IMR-90 (cell line): ENCODE results near the gene SLC6A17. TPM values are rescaled to one million over a fixed set of nuclear protein-coding genes. Genes with fewer than 3 reads are reported as not detected.

Experiments used
- ATAC-seq: fragments of 200-7000 bp; cut with Tn5 transposase; 2 replicates; pipeline ENCODE4 v1.9.1; 2020; ENCODE audit warnings: low read depth, mild to moderate bottlenecking, moderate library complexity
- BruUV-seq: library from RNA; stranded (reverse); fragments of 400-500 nt; replicated peaks from 2 replicates; lab custom pipeline; 2021; lab: Mats Ljungman, UMichigan
- CTCF ChIA-PET: fragments of 300-600 bp; formaldehyde crosslinking; extraction: SDS; loops from one replicate; lab custom pipeline; 2021; ENCODE audit warnings: antibody characterized with exemption; lab: Yijun Ruan, JAX
- POLR2A ChIA-PET: fragments of 300-600 bp; sonication (Branson Sonifier 250); formaldehyde crosslinking; loops from one replicate; lab custom pipeline; 2022; ENCODE audit warnings: antibody characterized with exemption; ENCODE audit not compliant: unreplicated experiment; lab: Charles Lee
- DNase-seq: peaks from one replicate; pipeline ENCODE4 v3.0.0; 2013
- H2AFZ ChIP-seq: replicated peaks from 2 replicates; pipeline ENCODE3; 2013; ENCODE audit warnings: low read length, mild to moderate bottlenecking; ENCODE audit not compliant: poor library complexity
- H2AK5ac ChIP-seq: 2 replicates; pipeline ENCODE4 v1.6.1; 2013; ENCODE audit warnings: low read depth, low read length, inconsistent platforms
- H2AK9ac ChIP-seq: replicated peaks from 2 replicates; pipeline ENCODE3; 2013; ENCODE audit warnings: mild to moderate bottlenecking, low read depth, low read length, moderate library complexity; ENCODE audit not compliant: poor library complexity
- H2BK120ac ChIP-seq: 2 replicates; pipeline ENCODE4 v1.6.1; 2013; ENCODE audit warnings: low read depth, low read length, inconsistent platforms
- H2BK15ac ChIP-seq: 3 replicates; pipeline ENCODE4 v1.6.1; 2013; ENCODE audit warnings: low read depth, low read length, inconsistent platforms
- H2BK20ac ChIP-seq: 2 replicates; pipeline ENCODE4 v1.6.1; 2013; ENCODE audit warnings: low read depth, mild to moderate bottlenecking, inconsistent platforms, low read length, moderate library complexity
- H2BK5ac ChIP-seq: 2 replicates; pipeline ENCODE4 v1.6.1; 2013; ENCODE audit warnings: mild to moderate bottlenecking, low read depth, low read length, inconsistent platforms; ENCODE audit not compliant: poor library complexity, severe bottlenecking
- H3K14ac ChIP-seq: replicated peaks from 2 replicates; pipeline ENCODE4 v1.6.1; 2013; ENCODE audit warnings: low read depth, low read length, inconsistent platforms
- H3K18ac ChIP-seq: 2 replicates; pipeline ENCODE4 v1.6.1; 2013; ENCODE audit warnings: low read depth, low read length, control low read depth
- H3K23ac ChIP-seq: 2 replicates; pipeline ENCODE4 v1.6.1; 2013; ENCODE audit warnings: low read depth, low read length, inconsistent platforms
- H3K27ac ChIP-seq: 2 replicates; pipeline ENCODE4 v1.5.1; 2013; ENCODE audit warnings: mild to moderate bottlenecking, control low read depth, low read length; ENCODE audit not compliant: insufficient read depth
- H3K27me3 ChIP-seq: 2 replicates; pipeline ENCODE4 v1.6.1; 2013; ENCODE audit warnings: low read length; ENCODE audit not compliant: control insufficient read depth, insufficient read depth
- H3K36me3 ChIP-seq: 2 replicates; pipeline ENCODE4 v1.6.1; 2013; ENCODE audit warnings: low read length, mixed read lengths; ENCODE audit not compliant: control insufficient read depth, insufficient read depth
- H3K4ac ChIP-seq: 2 replicates; pipeline ENCODE4 v1.6.1; 2013; ENCODE audit warnings: low read depth, low read length, inconsistent platforms
- H3K4me1 ChIP-seq: 2 replicates; pipeline ENCODE4 v1.6.1; 2013; ENCODE audit warnings: low read length, mixed read lengths; ENCODE audit not compliant: control insufficient read depth, insufficient read depth
- H3K4me2 ChIP-seq: 2 replicates; pipeline ENCODE4 v1.6.1; 2013; ENCODE audit warnings: low read depth, mild to moderate bottlenecking, control low read depth, low read length, moderate library complexity
- H3K4me3 ChIP-seq: 2 replicates; pipeline ENCODE4 v1.5.1; 2013; ENCODE audit warnings: low read depth, mild to moderate bottlenecking, control low read depth, low read length, moderate library complexity; ENCODE audit not compliant: insufficient read depth
- H3K56ac ChIP-seq: 2 replicates; pipeline ENCODE4 v1.6.1; 2013; ENCODE audit warnings: low read length, inconsistent platforms; ENCODE audit not compliant: insufficient read depth; ENCODE audit errors: extremely low read depth
- H3K79me1 ChIP-seq, 2 experiments: 2 replicates each; pipeline ENCODE4 v1.6.1; 2013; ENCODE audit warnings: low read length in 2 of 2, inconsistent platforms in 1 of 2, low read depth in 1 of 2
- H3K9ac ChIP-seq: 2 replicates; pipeline ENCODE4 v1.6.1; 2013; ENCODE audit warnings: low read depth, low read length, control low read depth
- H3K9me1 ChIP-seq: 2 replicates; pipeline ENCODE4 v1.6.1; 2013; ENCODE audit warnings: low read length, inconsistent platforms; ENCODE audit not compliant: insufficient read depth
- H3K9me3 ChIP-seq: 2 replicates; pipeline ENCODE4 v1.6.1; 2013; ENCODE audit warnings: low read length; ENCODE audit not compliant: control insufficient read depth, insufficient read depth
- H4K20me1 ChIP-seq: 2 replicates; pipeline ENCODE4 v1.6.1; 2013; ENCODE audit warnings: low read length, inconsistent platforms; ENCODE audit not compliant: insufficient read depth
- H4K5ac ChIP-seq: 2 replicates; pipeline ENCODE4 v1.6.1; 2013; ENCODE audit warnings: mild to moderate bottlenecking, low read depth, low read length, control low read depth
- H4K8ac ChIP-seq, 2 experiments: 2 replicates each; pipeline ENCODE4 v1.6.1; 2013; ENCODE audit warnings: low read depth in 2 of 2, low read length in 2 of 2, control low read depth in 1 of 2, inconsistent platforms in 1 of 2
- H4K91ac ChIP-seq: 2 replicates; pipeline ENCODE4 v1.6.1; 2013; ENCODE audit warnings: low read depth, low read length, inconsistent platforms; ENCODE audit not compliant: insufficient read depth
- CEBPB ChIP-seq: IDR thresholded peaks from 2 replicates; pipeline ENCODE4 v1.6.1; 2012; ENCODE audit warnings: low read depth, low read length, improper control_type of control experiment
- CHD1 ChIP-seq: IDR thresholded peaks from 2 replicates; pipeline ENCODE4 v1.6.1; 2012; ENCODE audit warnings: low read depth, low read length, improper control_type of control experiment
- MAFK ChIP-seq: IDR thresholded peaks from 2 replicates; pipeline ENCODE4 v1.6.1; 2012; ENCODE audit warnings: low read depth, low read length, improper control_type of control experiment
- RAD21 ChIP-seq: IDR thresholded peaks from 2 replicates; pipeline ENCODE4 v1.6.1; 2012; ENCODE audit warnings: low read length, improper control_type of control experiment
- RFX5 ChIP-seq: IDR thresholded peaks from 2 replicates; pipeline ENCODE4 v1.8.0; 2012; ENCODE audit warnings: low read depth, mild to moderate bottlenecking, low read length, moderate library complexity
- SMC3 ChIP-seq: fragments of 150-350 bp; IDR thresholded peaks from 2 replicates; pipeline ENCODE4 v1.6.1; 2016; ENCODE audit warnings: low read depth, mild to moderate bottlenecking, antibody characterized with exemption, low read length, moderate library complexity
- WGBS, 2 experiments: methylation state at CpG; one replicate each; pipeline versions ENCODE4 v1.1.5 to v1.1.7; 2013; ENCODE audit warnings: missing lambda C conversion rate in 2 of 2; ENCODE audit not compliant: insufficient read length in 1 of 2; ENCODE audit errors: extremely low coverage in 2 of 2; 5-methylcytosine and 5-hydroxymethylcytosine counted together
- dilution Hi-C: fragments of 300-500 bp; cut with HindIII; formaldehyde crosslinking; loops from one replicate; pipeline ENCODE4 v1.14.3; 2018; ENCODE audit warnings: low sequenced_read_pairs; ENCODE audit not compliant: unreplicated experiment
- in situ Hi-C: fragments of 300-500 bp; cut with MboI; formaldehyde crosslinking; loops from 3 replicates; pipeline ENCODE4 v1.14.3; 2019; ENCODE audit warnings: low sequenced_read_pairs, inconsistent platforms, mixed read lengths
- intact Hi-C: fragments of 100-400 bp; cut with micrococcal nuclease; formaldehyde crosslinking; loops from 2 replicates; pipeline ENCODE4 v1.10.0; 2022
- polyA plus RNA-seq, 3 experiments: library from polyadenylated mRNA; depleted of rRNA; stranded (reverse); fragments of >200 nt; gene quantifications; 2 replicates each; pipeline ENCODE4 v1.2.3, GENCODE V29; 2012; ENCODE audit warnings: low replicate concordance in 1 of 3
- total RNA-seq: library from RNA; depleted of rRNA; stranded (reverse); fragments of >200 nt; gene quantifications from 2 replicates; pipeline ENCODE4 v1.2.3, GENCODE V29; 2012

The SLC6A17 gene
- total and polyA plus RNA-seq, 2 of the 4 experiments (the other 2 are of a cell fraction), result 0.54 to 0.82 TPM

DNA sequence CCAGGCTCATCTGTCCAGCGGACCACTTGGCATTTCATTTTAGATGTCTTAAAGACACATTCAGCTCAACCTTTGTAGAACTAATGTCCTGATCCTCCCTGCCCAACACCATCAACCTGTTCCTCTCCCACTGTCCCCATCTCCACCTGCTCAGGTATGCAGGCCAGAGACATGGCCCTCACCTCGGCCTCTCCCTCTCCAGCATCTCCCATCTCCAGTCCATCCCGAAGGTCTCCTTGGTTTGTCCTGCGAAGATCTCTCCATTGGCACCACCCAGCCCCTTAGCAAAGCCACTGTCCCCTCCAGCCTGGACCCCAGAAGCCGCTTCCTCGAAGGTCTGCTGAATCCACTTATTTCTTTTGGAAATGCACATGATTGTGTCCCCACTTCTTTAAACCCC, 38.9 kb downstream of the SLC6A17 start (continued):
- TF ChIP-seq MAFK, result no peak
- TF ChIP-seq SMC3, result no peak
- TF ChIP-seq RAD21, result no peak
- no peak for TF ChIP-seq RFX5
- no peak for TF ChIP-seq CHD1
- no peak for TF ChIP-seq CEBPB

- Histone ChIP-seq H3K9ac (no peak overlapping the region), H4K5ac (no peak overlapping the region), H3K4me3 (no peak overlapping the region), H3K56ac (no peak overlapping the region), H3K9me3 (no peaks in the 10 kb centered on the region), H2BK15ac (no peak overlapping the region), H3K14ac (no peak overlapping the region), H3K23ac (no peak overlapping the region), H2AK9ac (no peak overlapping the region), H3K4ac (no peak overlapping the region), H3K27me3 (peaks cover 23% of the 10 kb centered on the region), H3K18ac (no peak overlapping the region), H4K20me1 (no peaks in the 10 kb centered on the region), H2BK20ac (no peak overlapping the region), H4K91ac (no peak overlapping the region), H3K9me1 (no peaks in the 10 kb centered on the region; the same call in 1 of the 2 replicates), H2AFZ (no peak overlapping the region), H3K79me1 (no peaks in the 10 kb centered on the region), H2AK5ac (no peak overlapping the region), H2BK5ac (no peak overlapping the region), H3K27ac (no peak overlapping the region), H2BK120ac (no peak overlapping the region), H4K8ac (no peak overlapping the region), H3K4me1 (peaks cover 3% of the 10 kb centered on the region; the same call in 1 of the 2 replicates), H3K36me3 (no peaks in the 10 kb centered on the region), H3K4me2 (no peak overlapping the region)
- intact Hi-C loops (no loop called here), dilution Hi-C loops (no loop called here), in situ Hi-C loops (no loop called here)
- POLR2A ChIA-PET, result no interaction called here
- ATAC-seq (no peak), DNase-seq (no peak)
- TF ChIP-seq MAFK (no peak), RFX5 (no peak)
- CTCF ChIA-PET, result no interaction called here
- WGBS, 2 experiments, result no CpG with 5 or more reads among the region's 8 CpGs
- BruUV-seq, result no TSS peak
These were observed 40.1 kb downstream of the SLC6A17 start for GRCh38 chr1:110190282-110190929.
